RWPE1 (cell line): ENCODE measurements around the gene OR6S1.
A peak's percentile ranks its signal among the peaks of the same experiment; 100 is the strongest.

Source experiments
- CTCF ChIA-PET: fragments of 350-600 bp; sonication (Branson Sonifier 250); formaldehyde crosslinking; extraction: SDS; loops from one replicate; lab custom pipeline; 2021; lab: Yijun Ruan, JAX
- POLR2A ChIA-PET: fragments of 400-600 bp; formaldehyde crosslinking; extraction: SDS; loops from one replicate; lab custom pipeline; 2020; ENCODE audit warnings: antibody characterized with exemption; ENCODE audit not compliant: low non-redundant PET; lab: Yijun Ruan, JAX
- DNase-seq: peaks from one replicate; pipeline ENCODE4 v3.0.0; 2012; ENCODE audit warnings: low spot score
- H3K27ac ChIP-seq: fragments of 450-650 bp; 2 replicates; pipeline ENCODE4 v1.5.1; 2017
- CTCF ChIP-seq: fragments of 450-650 bp; conservative IDR thresholded peaks from 2 replicates; pipeline ENCODE4 v1.5.1; 2017; ENCODE audit warnings: low read depth, mild to moderate bottlenecking

OR6S1 gene

GRCh38 chr14:20682127-20682434 is 40.6 kb upstream of the OR6S1 start:
- TF ChIP-seq CTCF = no peak
- no peak for DNase-seq
- H3K27ac ChIP-seq = peak overlapping the region; percentile 99
- CTCF ChIA-PET = interaction anchor here (0.8 to 1.0 kb wide), 2 partner anchors 50 to 68 kb away, joined by 3 to 4 read pairs; no protein-coding TSS in a partner anchor
- POLR2A ChIA-PET = interaction anchor here (0.6 to 1.0 kb wide), 4 partner anchors 17 to 269 kb away, joined by 3 to 4 read pairs (median 4); partner anchors contain the start of gene TEP1

- DNase-seq = peak; percentile 52
- ChIA-PET POLR2A (interaction anchor here (0.6 to 1.0 kb wide), 5 partner anchors 17 to 338 kb away, joined by 3 to 11 read pairs (median 4); partner anchors contain the start of genes PARP2 and TEP1), CTCF (interaction anchor here (0.6 to 1.3 kb wide), 7 partner anchors 9 to 68 kb away, joined by 3 to 5 read pairs (median 4); no protein-coding TSS in a partner anchor)
- peak overlapping the region; percentile 99 for H3K27ac ChIP-seq
- TF ChIP-seq CTCF = no peak
Measured at GRCh38 chr14:20681348-20682126, 40.0 kb upstream of the OR6S1 start.

GRCh38 chr14:20680843-20681347 is 39.4 kb upstream of the OR6S1 start:
- H3K27ac ChIP-seq = peak overlapping the region; percentile 99
- ChIA-PET CTCF (interaction anchor here (0.6 to 1.3 kb wide), 5 partner anchors 10 to 60 kb away, joined by 3 to 5 read pairs (median 4); no protein-coding TSS in a partner anchor), POLR2A (interaction anchor here (0.8 kb wide), 1 partner anchor 338 kb away, joined by 11 read pairs; the partner anchor contains the start of gene PARP2)
- DNase-seq = no peak
- TF ChIP-seq CTCF = no peak

- ChIA-PET POLR2A (no interaction called here), CTCF (interaction anchor here (0.6 to 1.1 kb wide), 3 partner anchors 16 to 1315 kb away, joined by 4 to 5 read pairs (median 4); no protein-coding TSS in a partner anchor)
- DNase-seq = no peak
- H3K27ac ChIP-seq = no peak overlapping the region
- TF ChIP-seq CTCF = no peak
Measured at GRCh38 chr14:20680363-20680762, 38.9 kb upstream of the OR6S1 start.

- ChIA-PET CTCF (interaction anchor here (0.6 kb wide), 1 partner anchor 1315 kb away, joined by 5 read pairs; no protein-coding TSS in a partner anchor), POLR2A (no interaction called here)
- TF ChIP-seq CTCF = no peak
- H3K27ac ChIP-seq = no peak overlapping the region
- peak; percentile 74 for DNase-seq
Measured at GRCh38 chr14:20679907-20680306, 38.4 kb upstream of the OR6S1 start.

- DNase-seq = no peak
- ChIA-PET POLR2A (interaction anchor here (0.5 kb wide), 1 partner anchor 214 kb away, joined by 5 read pairs; no protein-coding TSS in a partner anchor), CTCF (interaction anchor here (1.1 kb wide), 1 partner anchor 18 kb away, joined by 4 read pairs; no protein-coding TSS in a partner anchor)
- H3K27ac ChIP-seq = no peak overlapping the region
- no peak for TF ChIP-seq CTCF
Measured at GRCh38 chr14:20676072-20676471, 34.6 kb upstream of the OR6S1 start.
